Measurements from ENCODE around the gene PYDC1.

- TF ChIP-seq, protein P1, sequence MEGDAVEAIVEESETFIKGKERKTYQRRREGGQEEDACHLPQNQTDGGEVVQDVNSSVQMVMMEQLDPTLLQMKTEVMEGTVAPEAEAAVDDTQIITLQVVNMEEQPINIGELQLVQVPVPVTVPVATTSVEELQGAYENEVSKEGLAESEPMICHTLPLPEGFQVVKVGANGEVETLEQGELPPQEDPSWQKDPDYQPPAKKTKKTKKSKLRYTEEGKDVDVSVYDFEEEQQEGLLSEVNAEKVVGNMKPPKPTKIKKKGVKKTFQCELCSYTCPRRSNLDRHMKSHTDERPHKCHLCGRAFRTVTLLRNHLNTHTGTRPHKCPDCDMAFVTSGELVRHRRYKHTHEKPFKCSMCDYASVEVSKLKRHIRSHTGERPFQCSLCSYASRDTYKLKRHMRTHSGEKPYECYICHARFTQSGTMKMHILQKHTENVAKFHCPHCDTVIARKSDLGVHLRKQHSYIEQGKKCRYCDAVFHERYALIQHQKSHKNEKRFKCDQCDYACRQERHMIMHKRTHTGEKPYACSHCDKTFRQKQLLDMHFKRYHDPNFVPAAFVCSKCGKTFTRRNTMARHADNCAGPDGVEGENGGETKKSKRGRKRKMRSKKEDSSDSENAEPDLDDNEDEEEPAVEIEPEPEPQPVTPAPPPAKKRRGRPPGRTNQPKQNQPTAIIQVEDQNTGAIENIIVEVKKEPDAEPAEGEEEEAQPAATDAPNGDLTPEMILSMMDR (IDR thresholded peaks at IDR 0.05): no peak
- TF ChIP-seq POLR2A (IDR thresholded peaks at IDR 0.05): no peak
Measured at GRCh38 chr16:31191697-31192428, 25.1 kb downstream of the PYDC1 start.

Data from uterus (tissue), 2 donors.